Fibroblast of mammary gland (primary cell): ENCODE measurements around the gene KCNMA1.

ENCODE experiments used
- DNase-seq: peaks from one replicate; pipeline ENCODE4 v3.0.0-alpha.2; 2010; ENCODE audit warnings: low read depth
- H3K4me3 ChIP-seq: 2 replicates; pipeline ENCODE4 v1.5.1; 2011; ENCODE audit warnings: low read depth, mild to moderate bottlenecking, low read length, moderate library complexity; ENCODE audit not compliant: control insufficient read depth
- CTCF ChIP-seq: conservative IDR thresholded peaks from 2 replicates; pipeline ENCODE4 v1.5.1; 2011; ENCODE audit warnings: low read depth, low read length, inconsistent platforms; ENCODE audit not compliant: control insufficient read depth, insufficient read depth

Gene KCNMA1

GRCh38 chr10:77498829-77499228, 138.8 kb downstream of the KCNMA1 start:
- H3K4me3 ChIP-seq, result no peak overlapping the region
- DNase-seq, result no peak
- TF ChIP-seq CTCF, result no peak

GRCh38 chr10:77498210-77498609, 139.4 kb downstream of the KCNMA1 start:
- no peak for TF ChIP-seq CTCF
- no peak for DNase-seq
- H3K4me3 ChIP-seq, result no peak overlapping the region

- H3K4me3 ChIP-seq, result no peak overlapping the region
- TF ChIP-seq CTCF, result no peak
- no peak for DNase-seq
Measured at GRCh38 chr10:77497748-77498147, 139.9 kb downstream of the KCNMA1 start.

- no peak for TF ChIP-seq CTCF
- DNase-seq, result no peak
- no peak overlapping the region for H3K4me3 ChIP-seq
Measured at GRCh38 chr10:77496941-77497420, 140.6 kb downstream of the KCNMA1 start.

GRCh38 chr10:77494756-77495541, 142.7 kb downstream of the KCNMA1 start:
- no peak for DNase-seq
- no peak for TF ChIP-seq CTCF
- H3K4me3 ChIP-seq, result no peak overlapping the region

GRCh38 chr10:77494327-77494726, 143.3 kb downstream of the KCNMA1 start:
- no peak overlapping the region for H3K4me3 ChIP-seq
- DNase-seq, result peak; percentile 55
- peak; percentile 39 for TF ChIP-seq CTCF
